ENCODE results near the gene KCNJ12.
A peak's percentile ranks its signal among the peaks of the same experiment; 100 is the strongest.
"Not testable (repeated sequence)": the region's sequence is repeated elsewhere in the genome, so short reads cannot be mapped to it uniquely, and the experiment has no call there.

Gene KCNJ12

DNA sequence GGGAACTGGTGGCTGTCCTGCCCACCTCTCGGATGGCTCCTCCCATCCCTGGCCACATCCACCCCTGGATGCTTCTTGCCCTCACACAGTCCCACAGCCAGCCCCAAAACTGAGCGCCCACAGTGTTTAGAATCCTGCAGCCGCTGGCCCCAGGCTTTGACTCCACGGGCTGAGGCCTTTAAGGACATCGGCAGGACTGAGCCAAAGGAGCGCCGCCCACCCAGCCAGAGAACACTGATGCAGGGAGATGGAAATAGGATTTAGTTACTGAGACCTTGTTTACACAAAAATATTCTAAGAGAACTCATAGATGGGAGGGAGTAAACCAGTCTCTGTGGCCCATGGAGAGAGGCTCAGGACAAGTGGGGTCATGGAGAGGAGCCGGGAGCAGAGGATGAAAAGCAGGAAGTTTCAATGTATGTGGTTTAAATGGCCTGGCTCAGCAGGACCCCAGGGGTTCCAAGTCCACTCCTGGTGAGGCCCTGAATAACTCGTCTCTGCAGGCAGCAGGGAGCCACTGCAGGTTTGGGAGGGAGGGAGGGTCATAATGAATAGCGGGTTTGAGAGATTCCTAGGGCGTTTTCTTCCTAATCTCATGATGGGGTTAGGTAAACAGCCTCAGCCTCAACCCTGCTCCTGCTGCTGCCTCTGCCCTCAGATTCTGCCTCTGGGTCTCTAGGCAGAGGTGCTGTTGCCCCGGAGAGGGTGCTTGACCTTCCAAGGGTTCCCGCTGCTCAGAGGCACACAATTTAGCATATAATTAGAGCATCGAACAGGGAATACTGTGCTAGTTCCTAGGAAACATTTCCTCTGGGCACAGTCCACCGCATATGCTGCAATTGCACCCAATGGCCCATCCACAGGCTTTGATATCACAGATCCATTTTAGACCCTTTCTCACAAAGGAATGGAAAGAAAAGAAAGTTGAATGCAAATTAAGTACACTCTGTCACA is 61.0 kb downstream of the KCNJ12 start:
- not testable (repeated sequence) for H3K27ac Mint-ChIP-seq; H3K4me1 Mint-ChIP-seq; H3K36me3 Mint-ChIP-seq (ENCODE audit: low read depth); H3K4me3 Mint-ChIP-seq; H3K9me3 Mint-ChIP-seq; H3K27me3 Mint-ChIP-seq (ENCODE audit: low read depth)

GRCh38 chr17:21438316-21439014 is 62.3 kb downstream of the KCNJ12 start:
- not testable (repeated sequence) for H3K9me3 Mint-ChIP-seq; H3K27ac Mint-ChIP-seq; H3K36me3 Mint-ChIP-seq (ENCODE audit: low read depth); H3K4me3 Mint-ChIP-seq; H3K4me1 Mint-ChIP-seq; H3K27me3 Mint-ChIP-seq (ENCODE audit: low read depth)

DNA sequence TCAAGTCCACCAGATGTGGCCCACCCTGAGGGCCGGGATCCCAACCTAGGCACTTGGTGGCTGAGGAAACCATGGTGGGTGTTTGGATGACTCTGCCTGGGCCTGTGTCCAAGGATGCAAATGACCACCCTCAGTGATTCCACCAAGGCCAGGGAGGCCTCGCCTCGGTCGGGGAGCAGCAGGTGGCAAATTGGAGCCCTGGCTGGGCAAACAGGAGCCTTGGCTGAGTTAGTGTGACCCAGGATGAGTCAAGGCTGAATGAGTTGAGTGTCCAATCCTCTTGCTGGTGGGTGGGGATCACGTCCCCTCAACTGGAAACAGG is 62.8 kb downstream of the KCNJ12 start:
- not testable (repeated sequence) for H3K4me3 Mint-ChIP-seq; H3K9me3 Mint-ChIP-seq; H3K27me3 Mint-ChIP-seq (ENCODE audit: low read depth); H3K27ac Mint-ChIP-seq; H3K36me3 Mint-ChIP-seq (ENCODE audit: low read depth); H3K4me1 Mint-ChIP-seq

DNA sequence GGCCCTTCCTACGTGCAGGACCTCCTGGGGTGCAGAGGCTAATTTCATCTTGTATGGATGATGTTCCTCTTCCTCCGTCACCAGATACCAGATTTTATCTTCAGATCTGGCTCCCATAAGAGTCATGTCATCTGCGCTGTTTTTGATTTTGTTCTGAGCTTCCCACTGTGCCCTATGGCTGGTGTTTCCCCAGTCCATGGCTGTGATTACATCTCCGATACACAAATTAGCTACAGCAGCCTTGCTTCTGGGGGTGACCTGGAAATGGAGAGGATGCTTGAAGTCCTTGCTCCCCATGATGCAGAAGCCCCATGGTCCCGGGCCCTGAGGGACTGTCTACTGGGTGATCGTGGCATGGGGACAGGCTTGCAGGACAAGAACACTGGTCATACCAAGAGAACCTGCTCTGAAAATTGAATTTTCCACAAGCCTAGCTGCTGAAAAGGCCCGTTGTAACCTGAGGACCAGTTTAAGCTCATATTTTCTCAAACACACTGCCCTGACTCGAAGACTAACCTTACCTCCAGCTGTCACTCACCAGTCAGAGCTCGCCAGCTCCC is 69.0 kb downstream of the KCNJ12 start:
- H3K4me3 Mint-ChIP-seq, result no peak overlapping the region
- H3K27me3 Mint-ChIP-seq (ENCODE audit: low read depth), result peaks cover 8% of the 10 kb centered on the region
- H3K36me3 Mint-ChIP-seq (ENCODE audit: low read depth), result no peaks in the 10 kb centered on the region
- no peak overlapping the region for H3K27ac Mint-ChIP-seq
- H3K4me1 Mint-ChIP-seq, result no peaks in the 10 kb centered on the region
- peaks cover 3% of the 10 kb centered on the region for H3K9me3 Mint-ChIP-seq
- TF ChIP-seq, protein P1, sequence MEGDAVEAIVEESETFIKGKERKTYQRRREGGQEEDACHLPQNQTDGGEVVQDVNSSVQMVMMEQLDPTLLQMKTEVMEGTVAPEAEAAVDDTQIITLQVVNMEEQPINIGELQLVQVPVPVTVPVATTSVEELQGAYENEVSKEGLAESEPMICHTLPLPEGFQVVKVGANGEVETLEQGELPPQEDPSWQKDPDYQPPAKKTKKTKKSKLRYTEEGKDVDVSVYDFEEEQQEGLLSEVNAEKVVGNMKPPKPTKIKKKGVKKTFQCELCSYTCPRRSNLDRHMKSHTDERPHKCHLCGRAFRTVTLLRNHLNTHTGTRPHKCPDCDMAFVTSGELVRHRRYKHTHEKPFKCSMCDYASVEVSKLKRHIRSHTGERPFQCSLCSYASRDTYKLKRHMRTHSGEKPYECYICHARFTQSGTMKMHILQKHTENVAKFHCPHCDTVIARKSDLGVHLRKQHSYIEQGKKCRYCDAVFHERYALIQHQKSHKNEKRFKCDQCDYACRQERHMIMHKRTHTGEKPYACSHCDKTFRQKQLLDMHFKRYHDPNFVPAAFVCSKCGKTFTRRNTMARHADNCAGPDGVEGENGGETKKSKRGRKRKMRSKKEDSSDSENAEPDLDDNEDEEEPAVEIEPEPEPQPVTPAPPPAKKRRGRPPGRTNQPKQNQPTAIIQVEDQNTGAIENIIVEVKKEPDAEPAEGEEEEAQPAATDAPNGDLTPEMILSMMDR (IDR thresholded peaks at IDR 0.05; ENCODE audit: unreplicated experiment in 3 of 3), result no peak

GRCh38 chr17:21447552-21447951 is 71.4 kb downstream of the KCNJ12 start:
- H3K4me3 Mint-ChIP-seq; H3K4me1 Mint-ChIP-seq; H3K36me3 Mint-ChIP-seq (ENCODE audit: low read depth); H3K9me3 Mint-ChIP-seq; H3K27ac Mint-ChIP-seq: not testable (repeated sequence)
- peaks cover 13% of the 10 kb centered on the region for H3K27me3 Mint-ChIP-seq (ENCODE audit: low read depth)

- not testable (repeated sequence) for H3K9me3 Mint-ChIP-seq; H3K27ac Mint-ChIP-seq; H3K36me3 Mint-ChIP-seq (ENCODE audit: low read depth); H3K4me3 Mint-ChIP-seq; H3K4me1 Mint-ChIP-seq
- H3K27me3 Mint-ChIP-seq (ENCODE audit: low read depth), result peaks cover 30% of the 10 kb centered on the region
- TF ChIP-seq, protein P1 (IDR thresholded peaks at IDR 0.05; ENCODE audit: unreplicated experiment in 3 of 3), result peak; percentile 44 to 52 (median 48)
Measured at GRCh38 chr17:21449891-21450290, 73.7 kb downstream of the KCNJ12 start.

- peaks cover 39% of the 10 kb centered on the region for H3K27me3 Mint-ChIP-seq (ENCODE audit: low read depth)
- TF ChIP-seq, protein P1 (IDR thresholded peaks at IDR 0.05; ENCODE audit: unreplicated experiment in 3 of 3), result no peak
- H3K4me3 Mint-ChIP-seq, result no peak overlapping the region
- no peaks in the 10 kb centered on the region for H3K9me3 Mint-ChIP-seq
- H3K27ac Mint-ChIP-seq, result peak overlapping the region in 1 of 3 experiments; percentile 92
- peaks cover 7% of the 10 kb centered on the region for H3K4me1 Mint-ChIP-seq
- no peaks in the 10 kb centered on the region for H3K36me3 Mint-ChIP-seq (ENCODE audit: low read depth)
Measured at GRCh38 chr17:21451975-21452374, 75.8 kb downstream of the KCNJ12 start.
